Mammary epithelial cell (primary cell): ENCODE results near the gene CPEB1.

Source experiments
- CTCF ChIP-seq, 2 donors: IDR thresholded peaks in 1 of 2; conservative IDR thresholded peaks in 1 of 2; 2 replicates each; pipeline ENCODE4 v1.5.1; 2011 to 2012; ENCODE audit warnings: inconsistent platforms in 2 of 2, low read length in 2 of 2, mild to moderate bottlenecking in 2 of 2, control low read depth in 1 of 2, low read depth in 1 of 2; ENCODE audit not compliant: insufficient read depth in 1 of 2; ENCODE audit errors: extremely low read depth in 1 of 2
- EZH2 ChIP-seq: IDR thresholded peaks from 2 replicates; pipeline ENCODE4 v1.6.1; 2012; ENCODE audit warnings: low read length, inconsistent platforms, borderline replicate concordance

- no peak for TF ChIP-seq CTCF (conservative IDR thresholded peaks at IDR 0.05 in 1 of 2, IDR thresholded peaks at IDR 0.05 in 1 of 2; ENCODE audit: extremely low read depth in 1 of 2, insufficient read depth in 1 of 2, low read depth in 1 of 2, low read length in 2 of 2)
- no peak for TF ChIP-seq EZH2
These were observed 8.4 kb upstream of the CPEB1 start for GRCh38 chr15:82655606-82656005.
